ENCODE data around the gene ZNF418. TPM values are rescaled to one million over a fixed set of nuclear protein-coding genes. Genes with fewer than 3 reads are reported as not detected.

Gene ZNF418
- 9.1 and 11.8 TPM in 2 replicates for total RNA-seq

DNA sequence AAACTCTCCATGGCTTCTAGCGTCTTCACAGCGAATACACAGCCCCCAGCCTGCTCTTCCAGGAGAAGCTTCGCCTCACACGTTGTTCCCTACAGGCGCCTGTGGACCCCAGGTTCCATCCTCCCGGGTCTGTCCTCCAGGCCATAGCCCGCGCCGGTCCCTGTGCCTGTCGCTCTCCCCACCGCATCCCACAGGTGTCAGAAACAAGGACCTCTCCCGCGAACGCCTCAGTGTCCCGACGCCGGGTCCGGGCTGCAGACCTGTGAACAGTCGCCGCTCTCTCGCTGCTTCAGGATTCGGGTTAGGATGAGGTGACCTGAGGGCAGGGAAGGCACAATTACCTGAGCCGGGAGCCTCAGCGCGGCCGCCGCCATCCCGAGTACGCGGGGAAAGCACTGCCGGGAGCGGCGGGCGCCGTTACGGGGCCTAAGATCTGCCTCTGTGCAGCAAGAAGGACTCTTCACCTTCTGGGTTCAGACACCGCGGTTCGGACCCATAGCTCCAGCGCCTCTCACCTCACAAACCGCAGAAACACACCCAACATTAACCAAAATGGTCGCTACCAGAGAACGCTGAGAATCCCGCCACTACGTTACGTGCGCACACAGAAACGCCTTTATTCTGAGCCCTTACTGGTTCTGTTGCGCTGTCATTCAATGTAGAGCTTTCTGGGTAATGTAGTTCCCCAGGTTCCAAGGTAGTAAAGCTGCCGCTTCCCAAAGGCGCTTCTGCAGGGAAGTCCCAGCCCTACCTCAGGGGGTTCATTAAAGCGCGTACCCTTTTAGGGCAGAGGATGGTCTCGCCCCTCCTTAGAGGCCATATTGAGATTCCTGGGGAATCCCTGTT lies at the start of gene ZNF418:
Gene ZNF418, minus strand, starts transcription at position 583 of the 846 bp plus-strand sequence. CDS start 1,580 bp downstream, outside the sequence.

DNA sequence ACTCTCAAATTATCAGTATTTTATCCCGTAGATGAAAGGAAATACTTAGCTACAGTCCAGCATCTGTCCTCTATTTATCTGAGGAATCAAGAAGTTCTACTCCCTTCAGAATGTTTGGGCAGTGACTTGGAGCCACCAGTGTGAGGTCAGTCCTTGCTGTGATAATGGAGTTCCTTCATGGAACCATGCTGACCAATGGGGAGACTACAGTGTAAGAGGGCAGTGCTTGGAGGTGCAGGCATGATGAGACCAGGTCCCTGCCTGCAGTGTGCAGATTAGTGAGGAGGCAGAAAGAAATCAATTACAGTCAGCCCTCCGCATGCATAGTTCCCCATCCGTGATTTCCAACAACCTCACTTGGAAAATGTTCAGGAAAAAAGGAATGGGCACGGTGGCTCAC lies 39.2 kb upstream of the ZNF418 start, which contains the start of gene C19orf18:
Gene C19orf18, minus strand, starts transcription at position 101 of the 400 bp plus-strand sequence. CDS start 102 bp downstream, outside the sequence.

DNA sequence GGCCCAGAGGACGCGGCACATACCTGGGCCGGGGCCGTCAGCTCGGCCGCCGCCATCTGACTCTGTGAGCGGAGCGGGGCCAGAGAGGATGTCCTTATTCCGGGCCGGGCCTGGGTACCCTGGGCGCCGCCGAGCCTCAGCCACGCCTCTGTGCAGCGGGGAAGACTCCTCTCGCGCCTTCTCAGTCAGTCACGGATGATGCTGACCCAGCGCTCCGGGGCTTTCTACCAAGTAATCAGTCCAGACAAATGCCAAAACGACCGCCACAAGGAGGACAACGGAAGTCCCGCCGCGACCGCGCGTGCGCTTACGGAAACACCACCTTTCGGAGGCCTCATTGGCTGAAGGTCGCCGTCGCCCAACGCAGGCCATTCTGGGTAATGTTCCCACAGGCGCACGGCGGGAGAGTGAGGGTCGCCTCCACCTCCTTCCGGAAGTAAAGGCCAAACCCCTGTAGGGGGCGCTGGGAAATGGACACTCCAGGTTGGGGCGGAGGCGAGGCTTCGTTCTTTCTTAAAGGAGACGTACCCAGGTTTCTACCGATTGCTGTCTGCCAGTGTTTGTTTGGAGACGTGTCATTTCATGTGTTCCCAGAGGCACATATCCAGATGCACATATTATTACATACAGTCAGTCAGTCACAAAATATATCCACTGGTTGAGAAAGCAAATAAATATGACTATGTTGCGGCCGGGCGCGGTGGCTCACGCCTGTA lies 12.4 kb upstream of the ZNF418 start, which contains the start of gene ZNF256:
Gene ZNF256, minus strand, starts transcription at position 288 of the 716 bp plus-strand sequence. Its CDS starts 232 bp downstream, at position 56.

DNA sequence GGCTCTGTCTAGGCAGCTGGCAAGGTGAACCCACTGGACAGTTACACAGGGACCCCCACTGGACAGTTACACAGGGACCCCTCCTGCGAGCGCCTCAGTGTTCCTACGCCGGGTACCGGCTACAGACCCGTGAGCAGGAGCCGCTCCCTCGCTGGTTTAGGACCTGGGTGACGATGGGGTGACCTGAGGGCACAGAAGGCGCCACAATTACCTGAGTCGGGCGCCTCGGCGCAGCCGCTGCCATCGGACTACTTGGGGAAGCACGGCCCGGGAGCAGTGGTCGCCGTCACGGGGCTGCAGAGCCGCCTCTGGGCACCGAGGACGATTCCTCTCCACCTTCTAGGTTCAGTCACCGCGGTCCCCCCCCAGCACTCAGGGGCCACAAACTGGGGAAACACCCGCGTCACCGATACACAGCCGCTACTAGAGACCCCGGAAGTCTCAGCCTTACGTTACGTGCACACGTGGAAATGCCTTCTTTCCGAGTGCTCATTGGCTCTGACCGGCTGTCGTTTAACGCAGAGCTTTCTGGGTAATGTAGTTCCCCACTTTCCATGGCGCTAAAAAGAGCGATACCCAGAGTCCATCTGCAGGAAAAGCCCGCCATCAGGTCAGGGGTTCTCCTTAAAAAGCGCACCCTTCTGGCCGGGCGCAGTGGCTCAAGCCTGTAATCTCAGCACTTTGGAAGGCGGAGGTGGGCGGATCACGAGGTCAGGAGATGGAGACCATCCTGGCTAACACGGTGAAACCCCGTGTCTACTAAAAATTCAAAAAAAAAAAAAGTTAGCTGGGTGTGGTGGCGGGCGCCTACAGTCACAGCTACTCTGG lies 18.8 kb downstream of the ZNF418 start, which contains the start of gene ZNF417:
Gene ZNF417, minus strand, starts transcription at position 425 of the 828 bp plus-strand sequence. Its CDS starts 181 bp downstream, at position 244.

DNA sequence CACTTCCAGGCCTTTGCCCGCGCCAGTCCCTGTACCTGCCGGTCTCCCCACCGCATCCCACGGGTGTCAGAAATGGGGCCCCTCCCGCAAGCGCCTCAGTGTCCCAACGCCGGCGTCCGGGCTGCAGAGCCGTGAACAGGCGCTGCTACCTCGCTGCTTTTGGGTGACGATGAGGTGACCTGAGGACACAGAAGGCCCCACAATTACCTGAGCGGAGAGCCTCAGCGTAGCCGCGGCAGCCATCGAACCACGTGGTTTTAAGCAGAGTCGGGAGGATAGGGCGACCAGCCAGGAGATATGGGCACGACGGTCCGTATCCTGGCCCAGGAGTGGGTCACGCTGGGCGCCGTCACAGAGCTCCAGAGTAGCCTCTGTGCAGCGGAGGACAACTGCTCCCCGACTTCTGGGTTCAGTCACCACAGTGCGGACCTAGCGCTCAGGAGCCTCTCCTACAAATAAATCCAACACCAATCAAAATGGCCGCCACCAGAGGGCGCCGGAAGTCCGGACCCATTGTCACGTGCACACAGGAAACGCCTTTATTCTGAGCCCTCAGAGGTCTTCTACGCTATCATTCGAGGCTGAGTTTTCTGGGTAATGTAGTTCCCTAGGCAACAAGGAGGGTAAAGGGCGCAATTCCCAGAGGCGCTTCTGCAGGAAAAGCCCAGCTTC lies 46.5 kb downstream of the ZNF418 start, which contains the start of gene ZNF814:
Gene ZNF814, minus strand, starts transcription at position 478 of the 672 bp plus-strand sequence. Its CDS starts 235 bp downstream, at position 243.

Other genes with a start within 250 kb of the ZNF418 start
- gene ZNF154, start 226.2 kb downstream of the ZNF418 start, total RNA-seq = 2.8 and 6.1 TPM in 2 replicates
- gene ZNF671, start 207.8 kb downstream of the ZNF418 start, total RNA-seq = 12.0 and 12.1 TPM in 2 replicates
- gene ZNF776, start 188.6 kb downstream of the ZNF418 start, total RNA-seq = 16.1 and 17.8 TPM in 2 replicates
- gene ZNF586, start 165.7 kb downstream of the ZNF418 start, total RNA-seq = 15.0 and 17.8 TPM in 2 replicates
- 3.1 and 3.2 TPM in 2 replicates for gene ZNF552, start 120.5 kb downstream of the ZNF418 start, total RNA-seq
- gene ZNF587B, start 105.1 kb downstream of the ZNF418 start, total RNA-seq = 9.7 and 13.1 TPM in 2 replicates
- gene ZNF587, start 85.5 kb downstream of the ZNF418 start, total RNA-seq = 14.5 and 15.0 TPM in 2 replicates
- 4.9 and 5.8 TPM in 2 replicates for gene ZNF814, start 46.4 kb downstream of the ZNF418 start, total RNA-seq
- 18.0 and 24.0 TPM in 2 replicates for gene ZNF417, start 18.8 kb downstream of the ZNF418 start, total RNA-seq
- 6.3 and 6.5 TPM in 2 replicates for gene ZNF256, start 12.3 kb upstream of the ZNF418 start, total RNA-seq
- 0.26 and 0.32 TPM in 2 replicates for gene C19orf18, start 39.1 kb upstream of the ZNF418 start, total RNA-seq
- 10.4 and 13.7 TPM in 2 replicates for gene ZNF606, start 67.4 kb upstream of the ZNF418 start, total RNA-seq
- gene ZSCAN1, start 98.6 kb upstream of the ZNF418 start, total RNA-seq = not detected in 2 replicates
- 5.7 and 6.1 TPM in 2 replicates for gene ZNF135, start 123.9 kb upstream of the ZNF418 start, total RNA-seq
- gene ZSCAN18, start 162.8 kb upstream of the ZNF418 start, total RNA-seq = 23.8 and 31.4 TPM in 2 replicates
- 13.2 and 13.4 TPM in 2 replicates for gene ZNF329, start 215.4 kb upstream of the ZNF418 start, total RNA-seq
- gene ZNF274, start 247.7 kb upstream of the ZNF418 start, total RNA-seq = 13.0 and 16.4 TPM in 2 replicates

Data from bronchial smooth muscle cell (primary cell).